HG03045 (cell line): ENCODE measurements around the gene GPER1.
"Not testable (repeated sequence)": the region's sequence is repeated elsewhere in the genome, so short reads cannot be mapped to it uniquely, and the experiment has no call there.

Source experiments
- ATAC-seq: cut with Tn5 transposase; IDR thresholded peaks from one replicate; pipeline ENCODE4 v1.9.1; 2021; ENCODE audit warnings: mild to moderate bottlenecking, moderate library complexity; ENCODE audit not compliant: unreplicated experiment

Gene GPER1

GRCh38 chr7:1116383-1117008 lies 28.6 kb downstream of the GPER1 start:
- not testable (repeated sequence) for ATAC-seq

- ATAC-seq = no peak
Observed at GRCh38 chr7:1117321-1117928, 29.5 kb downstream of the GPER1 start.

- no peak for ATAC-seq
Observed at GRCh38 chr7:1119201-1119600, 31.3 kb downstream of the GPER1 start.

- ATAC-seq = no peak
Observed at GRCh38 chr7:1120791-1121190, 32.9 kb downstream of the GPER1 start.

GRCh38 chr7:1121476-1121875 lies 33.6 kb downstream of the GPER1 start:
- no peak for ATAC-seq

GRCh38 chr7:1121886-1122831 lies 34.2 kb downstream of the GPER1 start:
- ATAC-seq = no peak

- no peak for ATAC-seq
Observed at GRCh38 chr7:1122832-1123501, 35.1 kb downstream of the GPER1 start.

- ATAC-seq = no peak
Observed at GRCh38 chr7:1123715-1124114, 35.8 kb downstream of the GPER1 start.

GRCh38 chr7:1124164-1124563 lies 36.3 kb downstream of the GPER1 start:
- ATAC-seq = no peak

GRCh38 chr7:1124816-1125602 lies 37.1 kb downstream of the GPER1 start:
- no peak for ATAC-seq

- ATAC-seq = no peak
Observed at GRCh38 chr7:1125603-1125969, 37.7 kb downstream of the GPER1 start.

GRCh38 chr7:1127001-1127400 lies 39.1 kb downstream of the GPER1 start:
- ATAC-seq = no peak

- no peak for ATAC-seq
Observed at GRCh38 chr7:1129431-1129830, 41.5 kb downstream of the GPER1 start.

- ATAC-seq = no peak
Observed at GRCh38 chr7:1130021-1130990, 42.4 kb downstream of the GPER1 start.

- ATAC-seq = no peak
Observed at GRCh38 chr7:1131471-1132265, 43.8 kb downstream of the GPER1 start.

- no peak for ATAC-seq
Observed at GRCh38 chr7:1134951-1135350, 47.0 kb downstream of the GPER1 start.

- no peak for ATAC-seq
Observed at GRCh38 chr7:1136841-1137516, 49.1 kb downstream of the GPER1 start.
